ENCODE results near the gene SEC24D. TPM values are rescaled to one million over a fixed set of nuclear protein-coding genes. Genes with fewer than 3 reads are reported as not detected.

Gene SEC24D
- total RNA-seq, 1 donor from 2014 or later, result 8.2 TPM

DNA sequence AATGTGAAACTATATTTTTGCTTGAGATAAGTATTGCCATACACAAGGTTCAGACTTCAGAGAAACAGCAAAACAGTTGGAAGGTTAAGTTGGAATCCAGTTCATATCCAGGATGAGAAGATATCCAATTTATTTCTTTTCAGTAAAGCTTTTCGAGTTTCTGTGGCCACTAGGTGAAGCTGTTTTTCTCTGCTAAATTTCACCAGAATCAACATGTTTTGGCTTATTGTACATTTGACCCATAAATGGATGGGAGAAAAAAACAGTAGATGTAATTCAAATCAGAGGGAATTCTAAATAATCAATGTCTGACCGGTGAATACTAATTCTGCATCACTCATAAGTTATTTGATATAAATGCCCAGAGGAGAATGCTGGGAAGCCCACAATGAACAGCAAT is 159.8 kb downstream of the SEC24D start:
- H3K79me2 ChIP-seq (ENCODE audit: low read depth), result no peaks in the 10 kb centered on the region

More for the DNA sequence above, 159.8 kb downstream of the SEC24D start:
- Mint-ChIP-seq H3K4me1 (no peaks in the 10 kb centered on the region), H3K27ac (no peak overlapping the region), H3K4me3 (no peak overlapping the region), H3K9me3 (no peaks in the 10 kb centered on the region), H3K36me3 (no peaks in the 10 kb centered on the region), H3K27me3 (ENCODE audit: insufficient read depth, low read depth) (no peaks in the 10 kb centered on the region)
- Histone ChIP-seq H3K4me2 (no peak overlapping the region), H3K4me3 (no peak overlapping the region), H2AFZ (replicated peaks) (no peak overlapping the region), H4K20me1 (ENCODE audit: low read depth) (no peaks in the 10 kb centered on the region), H3K27me3 (peaks cover 3% of the 10 kb centered on the region), H3K9me3 (ENCODE audit: low read depth) (no peaks in the 10 kb centered on the region), H3K9ac (no peak overlapping the region), H3F3A (ENCODE audit: low read depth) (no peaks in the 10 kb centered on the region), H3K4me1 (no peaks in the 10 kb centered on the region), H3K36me3 (no peaks in the 10 kb centered on the region), H3K27ac (no peak overlapping the region)
- TF ChIP-seq, protein P1, sequence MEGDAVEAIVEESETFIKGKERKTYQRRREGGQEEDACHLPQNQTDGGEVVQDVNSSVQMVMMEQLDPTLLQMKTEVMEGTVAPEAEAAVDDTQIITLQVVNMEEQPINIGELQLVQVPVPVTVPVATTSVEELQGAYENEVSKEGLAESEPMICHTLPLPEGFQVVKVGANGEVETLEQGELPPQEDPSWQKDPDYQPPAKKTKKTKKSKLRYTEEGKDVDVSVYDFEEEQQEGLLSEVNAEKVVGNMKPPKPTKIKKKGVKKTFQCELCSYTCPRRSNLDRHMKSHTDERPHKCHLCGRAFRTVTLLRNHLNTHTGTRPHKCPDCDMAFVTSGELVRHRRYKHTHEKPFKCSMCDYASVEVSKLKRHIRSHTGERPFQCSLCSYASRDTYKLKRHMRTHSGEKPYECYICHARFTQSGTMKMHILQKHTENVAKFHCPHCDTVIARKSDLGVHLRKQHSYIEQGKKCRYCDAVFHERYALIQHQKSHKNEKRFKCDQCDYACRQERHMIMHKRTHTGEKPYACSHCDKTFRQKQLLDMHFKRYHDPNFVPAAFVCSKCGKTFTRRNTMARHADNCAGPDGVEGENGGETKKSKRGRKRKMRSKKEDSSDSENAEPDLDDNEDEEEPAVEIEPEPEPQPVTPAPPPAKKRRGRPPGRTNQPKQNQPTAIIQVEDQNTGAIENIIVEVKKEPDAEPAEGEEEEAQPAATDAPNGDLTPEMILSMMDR (IDR thresholded peaks at IDR 0.05), result peak; percentile 14
- TF ChIP-seq EZH2phosphoT487 (IDR thresholded peaks at IDR 0.05), result no peak
- DNase-seq (ENCODE audit: low spot score), result no peak

Other genes starting within 250 kb of the SEC24D start
- 43.2 and 52.4 TPM in 2 replicates for gene METTL14, start 150.7 kb downstream of the SEC24D start, total RNA-seq (ENCODE audit: low replicate concordance)
- gene SYNPO2, start 52.7 kb upstream of the SEC24D start, total RNA-seq (ENCODE audit: low replicate concordance), result 0.09 TPM in 2 replicates

Measured in neural progenitor cell (in vitro differentiated cells).